Measurements from ENCODE around the gene RAD9A. TPM values are rescaled to one million over a fixed set of nuclear protein-coding genes. Genes with fewer than 3 reads are reported as not detected.

Gene RAD9A
- total and polyA plus RNA-seq, 4 donors, result 14.1 to 35.9 (median 21.2) TPM

DNA sequence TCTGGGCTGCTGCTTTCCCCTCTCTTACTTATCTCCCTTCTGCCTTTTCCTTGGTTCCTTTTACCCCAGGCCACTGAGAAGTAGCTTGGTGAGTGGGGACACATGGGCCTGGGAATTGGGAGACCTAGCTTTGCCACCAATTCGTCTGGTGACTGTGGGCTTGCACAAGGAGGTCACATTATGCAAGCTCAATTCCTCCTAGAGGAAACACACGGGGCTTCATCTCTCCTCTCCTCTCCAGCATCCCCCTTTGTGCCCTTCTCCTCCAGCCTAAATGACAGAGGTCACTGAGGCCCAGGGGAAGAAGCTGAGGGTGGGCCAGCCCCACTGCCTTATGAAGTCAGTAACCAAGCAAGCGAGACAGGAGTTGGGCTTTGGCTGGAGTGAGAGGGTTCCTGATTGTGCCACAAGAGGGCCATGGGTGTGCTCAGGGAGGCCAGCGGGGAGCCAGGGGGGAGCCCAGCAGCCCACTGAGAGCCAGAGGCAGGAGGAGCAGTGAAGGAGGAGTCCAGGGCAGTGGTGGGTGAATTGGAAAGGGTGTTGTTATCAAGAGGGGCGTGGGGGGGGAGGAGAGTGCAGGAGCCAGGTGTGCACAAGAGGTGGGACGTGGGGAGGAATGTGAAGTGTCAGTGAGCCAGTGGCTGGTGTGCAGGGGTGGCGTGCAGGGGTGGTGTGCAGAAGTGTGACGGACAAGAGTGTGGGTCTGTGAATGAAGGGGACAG lies 20.4 kb upstream of the RAD9A start:
- H3K4me1 ChIP-seq (ENCODE audit: control insufficient read depth in 5 of 5, insufficient read depth in 5 of 5, low read length in 5 of 5), result peaks cover 14 to 74% (median 37%) of the 10 kb centered on the region in 5 donors
- ATAC-seq (ENCODE audit: insufficient read depth, low FRiP score) (no peak), DNase-seq (peak; percentile 59 to 68 (median 62))
- peak overlapping the region in 1 of 2 donors; percentile 76 for H3K27ac ChIP-seq (ENCODE audit: low read depth in 1 of 2, low read length in 1 of 2)
- no peaks in the 10 kb centered on the region for H3K9me3 ChIP-seq (ENCODE audit: control insufficient read depth in 4 of 4, insufficient read depth in 3 of 4, low read length in 3 of 4)
- H3K4me3 ChIP-seq, result no peak overlapping the region
- WGBS, 2 donors, result 29 to 33% methylated on average over 8 of the region's 8 CpGs
- H3K36me3 ChIP-seq (ENCODE audit: control insufficient read depth in 4 of 4, insufficient read depth in 4 of 4, low read length in 4 of 4), result no peaks in the 10 kb centered on the region
- TF ChIP-seq, protein P1, sequence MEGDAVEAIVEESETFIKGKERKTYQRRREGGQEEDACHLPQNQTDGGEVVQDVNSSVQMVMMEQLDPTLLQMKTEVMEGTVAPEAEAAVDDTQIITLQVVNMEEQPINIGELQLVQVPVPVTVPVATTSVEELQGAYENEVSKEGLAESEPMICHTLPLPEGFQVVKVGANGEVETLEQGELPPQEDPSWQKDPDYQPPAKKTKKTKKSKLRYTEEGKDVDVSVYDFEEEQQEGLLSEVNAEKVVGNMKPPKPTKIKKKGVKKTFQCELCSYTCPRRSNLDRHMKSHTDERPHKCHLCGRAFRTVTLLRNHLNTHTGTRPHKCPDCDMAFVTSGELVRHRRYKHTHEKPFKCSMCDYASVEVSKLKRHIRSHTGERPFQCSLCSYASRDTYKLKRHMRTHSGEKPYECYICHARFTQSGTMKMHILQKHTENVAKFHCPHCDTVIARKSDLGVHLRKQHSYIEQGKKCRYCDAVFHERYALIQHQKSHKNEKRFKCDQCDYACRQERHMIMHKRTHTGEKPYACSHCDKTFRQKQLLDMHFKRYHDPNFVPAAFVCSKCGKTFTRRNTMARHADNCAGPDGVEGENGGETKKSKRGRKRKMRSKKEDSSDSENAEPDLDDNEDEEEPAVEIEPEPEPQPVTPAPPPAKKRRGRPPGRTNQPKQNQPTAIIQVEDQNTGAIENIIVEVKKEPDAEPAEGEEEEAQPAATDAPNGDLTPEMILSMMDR (IDR thresholded peaks at IDR 0.05; ENCODE audit: control extremely low read depth, extremely low read depth), result peak; percentile 3
- H3K27me3 ChIP-seq (ENCODE audit: control insufficient read depth in 3 of 3, insufficient read depth in 3 of 3, low read length in 2 of 3), result peaks cover 0 to 6% (median 0%) of the 10 kb centered on the region in 3 donors
- H3K9ac ChIP-seq (ENCODE audit: insufficient read depth in 1 of 2, low read length in 2 of 2), result peak overlapping the region in 1 of 2 donors; percentile 64

DNA sequence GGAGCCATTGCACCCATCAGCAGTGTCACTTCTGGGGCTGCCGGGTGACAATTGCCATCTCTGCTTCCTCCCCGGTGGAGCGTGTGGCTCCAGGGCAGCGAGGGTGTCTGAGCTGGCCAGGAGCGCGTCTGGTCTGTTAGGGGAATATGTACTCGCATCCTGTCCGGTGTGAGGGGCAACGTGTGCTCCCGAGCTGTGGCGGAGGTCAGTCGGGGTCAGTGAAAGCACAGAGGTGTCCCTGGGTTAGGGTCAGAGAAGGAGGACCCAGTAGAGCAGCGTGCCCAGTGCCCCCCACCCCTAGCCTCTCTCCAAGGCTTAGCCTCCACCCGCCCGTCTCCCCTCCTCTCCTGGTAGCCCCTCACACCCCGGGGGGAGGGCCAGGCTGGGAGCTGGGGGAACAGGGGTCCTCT lies 19.9 kb upstream of the RAD9A start:
- no peak for ATAC-seq (ENCODE audit: insufficient read depth, low FRiP score)

DNA sequence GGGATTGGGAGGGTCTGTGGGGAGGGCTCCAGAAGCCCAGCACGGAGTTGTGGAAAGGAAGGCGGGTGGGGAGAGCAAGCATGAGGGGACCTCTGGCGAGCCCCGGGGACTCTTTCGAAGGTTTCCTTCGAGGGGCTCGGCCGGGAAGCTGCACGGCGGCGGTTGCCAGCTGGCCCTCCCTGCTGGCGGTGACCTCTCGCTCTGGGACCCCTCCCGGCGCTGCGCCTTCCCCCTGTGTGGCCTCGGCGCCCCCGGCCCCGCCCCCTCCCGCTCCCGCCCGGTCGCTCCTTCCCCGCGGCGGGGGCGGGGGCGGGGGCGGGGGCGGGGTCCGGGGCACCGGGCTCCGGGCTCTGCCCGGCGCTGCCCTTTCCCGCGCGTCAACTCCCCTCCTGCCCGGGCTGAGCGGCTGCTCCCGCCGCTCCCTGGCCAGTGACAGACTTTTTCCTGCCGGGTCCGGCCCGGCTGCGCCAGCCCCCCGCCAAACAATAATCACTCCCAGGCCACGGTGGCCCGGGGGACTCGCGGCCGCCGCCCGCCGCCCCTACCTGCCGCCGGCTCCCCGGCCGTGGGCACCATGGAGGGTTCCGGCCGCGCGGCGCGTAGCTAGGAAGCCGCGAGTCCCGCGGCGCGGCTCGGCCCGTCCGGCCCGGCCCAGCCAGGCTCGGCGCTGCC lies 19.3 kb upstream of the RAD9A start:
- Histone ChIP-seq H3K4me1 (ENCODE audit: control insufficient read depth in 5 of 5, insufficient read depth in 5 of 5, low read length in 5 of 5) (peaks cover 5 to 62% (median 26%) of the 10 kb centered on the region in 5 donors), H3K27me3 (ENCODE audit: control insufficient read depth in 3 of 3, insufficient read depth in 3 of 3, low read length in 2 of 3) (peaks cover 0 to 7% (median 0%) of the 10 kb centered on the region in 3 donors), H3K4me3 (peak overlapping the region; percentile 49), H3K9ac (ENCODE audit: insufficient read depth in 1 of 2, low read length in 2 of 2) (no peak overlapping the region), H3K36me3 (ENCODE audit: control insufficient read depth in 4 of 4, insufficient read depth in 4 of 4, low read length in 4 of 4) (no peaks in the 10 kb centered on the region), H3K9me3 (ENCODE audit: control insufficient read depth in 4 of 4, insufficient read depth in 3 of 4, low read length in 3 of 4) (no peaks in the 10 kb centered on the region), H3K27ac (ENCODE audit: low read depth in 1 of 2, low read length in 1 of 2) (peak overlapping the region; percentile 93 to 98)
- WGBS, 2 donors, result 1 to 2% methylated on average over 17 to 78 of the region's 78 CpGs
- peak; percentile 4 for ATAC-seq (ENCODE audit: insufficient read depth, low FRiP score)
- TF ChIP-seq, protein P1 (IDR thresholded peaks at IDR 0.05; ENCODE audit: control extremely low read depth, extremely low read depth), result no peak
- DNase-seq, result peak; percentile 71 to 86 (median 82)

More for the DNA sequence above, 19.9 kb upstream of the RAD9A start:
- peak overlapping the region in 1 of 2 donors; percentile 76 for H3K27ac ChIP-seq (ENCODE audit: low read depth in 1 of 2, low read length in 1 of 2)
- no peak for DNase-seq
- 12 to 17% methylated on average over 16 of the region's 16 CpGs for WGBS, 2 donors
- H3K9me3 ChIP-seq (ENCODE audit: control insufficient read depth in 4 of 4, insufficient read depth in 3 of 4, low read length in 3 of 4), result no peaks in the 10 kb centered on the region
- no peaks in the 10 kb centered on the region for H3K36me3 ChIP-seq (ENCODE audit: control insufficient read depth in 4 of 4, insufficient read depth in 4 of 4, low read length in 4 of 4)
- TF ChIP-seq, protein P1 (IDR thresholded peaks at IDR 0.05; ENCODE audit: control extremely low read depth, extremely low read depth), result no peak
- H3K4me1 ChIP-seq (ENCODE audit: control insufficient read depth in 5 of 5, insufficient read depth in 5 of 5, low read length in 5 of 5), result peaks cover 9 to 68% (median 32%) of the 10 kb centered on the region in 5 donors
- peaks cover 0 to 7% (median 0%) of the 10 kb centered on the region in 3 donors for H3K27me3 ChIP-seq (ENCODE audit: control insufficient read depth in 3 of 3, insufficient read depth in 3 of 3, low read length in 2 of 3)
- peak overlapping the region; percentile 16 for H3K4me3 ChIP-seq
- H3K9ac ChIP-seq (ENCODE audit: insufficient read depth in 1 of 2, low read length in 2 of 2), result no peak overlapping the region

All from lung (tissue), 12 donors.